ENCODE results near the gene SLC5A10. TPM values are rescaled to one million over a fixed set of nuclear protein-coding genes. Genes with fewer than 3 reads are reported as not detected.

SLC5A10 gene
- polyA plus RNA-seq, 1 experiment = 0.05 TPM

DNA sequence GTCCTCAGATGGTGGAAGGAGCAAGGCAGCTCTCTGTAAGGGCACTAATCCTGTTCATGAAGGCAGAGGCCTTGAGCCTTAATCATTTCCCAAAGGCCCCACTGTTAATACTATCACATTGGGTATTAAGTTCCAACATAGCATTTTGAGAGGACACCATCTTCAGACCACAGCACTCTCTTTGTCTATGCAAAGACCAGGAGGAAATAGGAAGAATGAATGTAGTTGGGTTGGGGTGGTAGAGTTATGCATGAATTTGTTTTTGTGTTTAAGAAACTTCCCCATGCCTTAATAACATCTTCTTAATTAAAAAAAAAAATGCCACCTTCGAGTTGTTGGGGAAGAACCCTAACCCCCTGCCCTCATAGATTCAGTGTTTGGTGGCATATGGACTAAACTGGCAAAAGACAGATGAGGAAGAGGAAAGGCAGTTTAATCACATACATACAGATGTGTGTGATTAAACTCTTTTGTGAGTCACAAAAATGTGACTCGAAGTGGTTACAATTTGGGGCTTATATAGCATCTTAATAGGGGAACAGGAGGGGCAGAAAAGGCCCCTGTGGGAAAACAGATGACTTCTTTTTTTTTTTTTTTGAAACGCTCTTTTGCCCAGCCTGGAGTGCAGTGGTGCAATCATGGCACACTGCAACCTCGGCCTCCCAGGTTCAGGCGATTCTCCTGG is 35.0 kb upstream of the SLC5A10 start:
- H3K36me3 ChIP-seq (ENCODE audit: control insufficient read depth, insufficient read depth, low read length) = peaks cover 5% of the 10 kb centered on the region
- CTCF ChIA-PET = interaction anchor here (0.6 kb wide), 1 partner anchor 46 kb away, joined by 3 read pairs; no protein-coding TSS in a partner anchor
- no peak overlapping the region for H3K4me3 ChIP-seq (ENCODE audit: low read depth, low read length)
- POLR2A ChIA-PET = no interaction called here
- peak; percentile 46 for DNase-seq (ENCODE audit: low read depth)
- TF ChIP-seq, protein P1, sequence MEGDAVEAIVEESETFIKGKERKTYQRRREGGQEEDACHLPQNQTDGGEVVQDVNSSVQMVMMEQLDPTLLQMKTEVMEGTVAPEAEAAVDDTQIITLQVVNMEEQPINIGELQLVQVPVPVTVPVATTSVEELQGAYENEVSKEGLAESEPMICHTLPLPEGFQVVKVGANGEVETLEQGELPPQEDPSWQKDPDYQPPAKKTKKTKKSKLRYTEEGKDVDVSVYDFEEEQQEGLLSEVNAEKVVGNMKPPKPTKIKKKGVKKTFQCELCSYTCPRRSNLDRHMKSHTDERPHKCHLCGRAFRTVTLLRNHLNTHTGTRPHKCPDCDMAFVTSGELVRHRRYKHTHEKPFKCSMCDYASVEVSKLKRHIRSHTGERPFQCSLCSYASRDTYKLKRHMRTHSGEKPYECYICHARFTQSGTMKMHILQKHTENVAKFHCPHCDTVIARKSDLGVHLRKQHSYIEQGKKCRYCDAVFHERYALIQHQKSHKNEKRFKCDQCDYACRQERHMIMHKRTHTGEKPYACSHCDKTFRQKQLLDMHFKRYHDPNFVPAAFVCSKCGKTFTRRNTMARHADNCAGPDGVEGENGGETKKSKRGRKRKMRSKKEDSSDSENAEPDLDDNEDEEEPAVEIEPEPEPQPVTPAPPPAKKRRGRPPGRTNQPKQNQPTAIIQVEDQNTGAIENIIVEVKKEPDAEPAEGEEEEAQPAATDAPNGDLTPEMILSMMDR (IDR thresholded peaks at IDR 0.05; ENCODE audit: insufficient read depth, low read depth, low read length) = no peak
- H3K27me3 ChIP-seq (ENCODE audit: control insufficient read depth, insufficient read depth, low read length) = no peaks in the 10 kb centered on the region

DNA sequence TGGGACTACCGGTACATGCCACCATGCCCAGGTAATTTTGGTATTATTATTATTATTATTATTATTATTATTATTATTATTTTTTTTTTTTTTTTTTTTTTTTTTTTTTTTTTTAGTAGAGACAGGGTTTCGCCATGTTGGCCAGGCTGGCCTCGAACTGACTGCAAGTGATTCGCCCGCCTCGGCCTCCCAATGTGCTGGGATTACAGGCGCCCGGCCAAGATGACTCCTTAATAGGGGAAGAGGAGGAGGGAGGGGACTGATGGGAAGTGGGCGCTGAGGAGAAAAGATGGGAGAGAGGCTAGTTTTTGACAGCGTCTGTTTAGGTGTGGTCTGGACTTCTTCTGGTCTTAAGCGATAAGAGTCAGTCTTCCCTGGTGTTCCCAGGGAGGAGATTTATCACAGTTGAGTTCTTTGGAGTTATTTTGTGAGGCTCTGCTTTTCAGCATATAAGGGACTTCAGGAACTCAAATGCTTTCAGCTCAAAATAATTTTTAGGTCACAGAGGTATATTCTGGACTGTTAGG is 34.4 kb upstream of the SLC5A10 start:
- ChIA-PET CTCF (interaction anchor here (0.6 kb wide), 1 partner anchor 45 kb away, joined by 3 read pairs; no protein-coding TSS in a partner anchor), POLR2A (no interaction called here)
- H3K4me3 ChIP-seq (ENCODE audit: low read depth, low read length) = no peak overlapping the region
- TF ChIP-seq, protein P1 (IDR thresholded peaks at IDR 0.05; ENCODE audit: insufficient read depth, low read depth, low read length) = no peak
- peaks cover 3% of the 10 kb centered on the region for H3K36me3 ChIP-seq (ENCODE audit: control insufficient read depth, insufficient read depth, low read length)
- no peak for DNase-seq (ENCODE audit: low read depth)
- no peaks in the 10 kb centered on the region for H3K27me3 ChIP-seq (ENCODE audit: control insufficient read depth, insufficient read depth, low read length)

DNA sequence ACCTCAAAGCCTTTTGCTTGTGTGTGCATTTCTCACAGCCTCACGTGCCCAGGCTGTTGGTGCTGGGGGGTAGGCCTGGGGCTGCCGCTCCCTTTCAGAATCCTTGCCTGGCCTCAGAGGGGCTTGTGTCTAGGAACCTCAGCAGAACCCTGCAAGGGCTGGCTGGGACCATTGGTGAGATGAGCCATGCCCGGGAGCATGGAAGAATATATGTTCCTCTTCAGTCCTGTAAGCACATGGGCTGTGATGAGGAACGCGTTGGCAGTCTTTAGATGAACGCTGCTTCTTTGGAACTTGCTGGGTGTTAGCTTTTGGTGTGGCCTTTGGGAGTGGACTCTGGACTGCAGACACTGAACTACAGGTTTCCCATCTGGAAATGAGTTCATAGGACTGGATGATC is 32.0 kb upstream of the SLC5A10 start:
- Histone ChIP-seq H3K27me3 (ENCODE audit: control insufficient read depth, insufficient read depth, low read length) (no peaks in the 10 kb centered on the region), H3K4me3 (ENCODE audit: low read depth, low read length) (no peak overlapping the region), H3K36me3 (ENCODE audit: control insufficient read depth, insufficient read depth, low read length) (peaks cover 2% of the 10 kb centered on the region; the same call in 1 of the 2 replicates)
- ChIA-PET POLR2A (no interaction called here), CTCF (interaction anchor here (1.0 kb wide), 1 partner anchor 11 kb away, joined by 3 read pairs; no protein-coding TSS in a partner anchor)
- TF ChIP-seq, protein P1 (IDR thresholded peaks at IDR 0.05; ENCODE audit: insufficient read depth, low read depth, low read length) = no peak
- DNase-seq (ENCODE audit: low read depth) = no peak

DNA sequence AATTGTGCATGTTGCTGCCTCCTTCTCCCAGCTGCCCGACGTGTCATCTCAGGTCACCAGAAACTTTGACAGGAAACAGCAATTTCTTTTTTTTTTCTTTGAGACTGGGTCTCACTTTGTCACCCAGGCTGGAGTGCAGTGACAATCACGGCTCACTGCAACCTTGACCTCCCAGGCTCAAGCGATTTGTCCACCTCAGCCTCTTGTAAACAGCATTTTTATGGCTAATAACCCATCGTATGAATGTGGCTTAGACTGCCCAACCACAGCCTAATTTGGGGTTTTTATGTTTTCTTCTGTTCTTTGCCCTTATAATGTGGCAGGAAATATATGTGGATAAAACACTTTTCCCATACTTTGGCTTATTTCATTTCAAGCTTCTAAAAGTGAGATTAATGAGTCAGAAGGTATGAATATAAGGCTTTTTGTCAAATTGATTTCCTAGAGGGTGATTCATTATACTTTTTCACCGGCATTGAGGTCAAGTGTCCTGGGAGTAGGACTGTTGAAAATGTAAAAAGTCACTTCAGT is 31.0 kb upstream of the SLC5A10 start:
- ChIA-PET POLR2A (no interaction called here), CTCF (no interaction called here)
- Histone ChIP-seq H3K27me3 (ENCODE audit: control insufficient read depth, insufficient read depth, low read length) (no peaks in the 10 kb centered on the region), H3K4me3 (ENCODE audit: low read depth, low read length) (no peak overlapping the region), H3K36me3 (ENCODE audit: control insufficient read depth, insufficient read depth, low read length) (peaks cover 2% of the 10 kb centered on the region; the same call in 1 of the 2 replicates)
- TF ChIP-seq, protein P1 (IDR thresholded peaks at IDR 0.05; ENCODE audit: insufficient read depth, low read depth, low read length) = no peak
- DNase-seq (ENCODE audit: low read depth) = peak; percentile 4

DNA sequence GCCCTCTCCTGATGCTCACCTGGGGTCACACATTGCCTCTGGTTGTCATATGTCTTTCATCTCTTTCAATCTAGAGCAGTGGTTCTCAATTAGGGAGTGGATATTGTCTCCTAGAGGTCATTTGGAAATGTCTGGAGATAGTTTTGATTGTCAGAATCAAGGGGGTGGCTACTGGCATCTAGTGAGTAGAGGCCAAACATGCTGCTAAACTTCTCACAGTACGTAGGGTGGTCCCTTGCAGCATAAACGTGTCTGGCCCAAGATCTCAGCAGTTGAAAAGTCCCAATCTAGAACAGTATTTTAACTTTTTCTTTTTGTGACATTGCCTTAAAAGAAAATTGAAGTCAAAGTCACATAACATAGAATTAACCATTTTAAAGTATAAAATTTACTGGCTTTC is 30.5 kb upstream of the SLC5A10 start:
- DNase-seq (ENCODE audit: low read depth) = no peak
- CTCF ChIA-PET = no interaction called here
- TF ChIP-seq, protein P1 (IDR thresholded peaks at IDR 0.05; ENCODE audit: insufficient read depth, low read depth, low read length) = no peak
- Histone ChIP-seq H3K27me3 (ENCODE audit: control insufficient read depth, insufficient read depth, low read length) (no peaks in the 10 kb centered on the region), H3K36me3 (ENCODE audit: control insufficient read depth, insufficient read depth, low read length) (peaks cover 2% of the 10 kb centered on the region; the same call in 1 of the 2 replicates), H3K4me3 (ENCODE audit: low read depth, low read length) (no peak overlapping the region)
- POLR2A ChIA-PET = no interaction called here

Data from BJ (cell line).